OCI-M2 (cell line): Measurements from ENCODE around the gene PDCD6IP.
"Not testable (repeated sequence)": the region's sequence is repeated elsewhere in the genome, so short reads cannot be mapped to it uniquely, and the experiment has no call there.

Experiments
- DNase-seq: peaks from one replicate; lab custom pipeline; 2025; ENCODE audit not compliant: unreplicated experiment; lab: John Stamatoyannopoulos, UW

The PDCD6IP gene

GRCh38 chr3:33798418-33799201 is at the start of gene PDCD6IP:
TSS of gene PDCD6IP (plus strand) at chr3:33798630. CDS start at chr3:33798729, 99 bp downstream.
- peak; percentile 43 for DNase-seq

GRCh38 chr3:33749546-33750210 is 48.8 kb upstream of the PDCD6IP start:
- DNase-seq, result no peak

GRCh38 chr3:33750211-33750548 is 48.2 kb upstream of the PDCD6IP start:
- no peak for DNase-seq

GRCh38 chr3:33751336-33751735 is 47.1 kb upstream of the PDCD6IP start:
- no peak for DNase-seq

GRCh38 chr3:33754391-33754790 is 44.0 kb upstream of the PDCD6IP start:
- not testable (repeated sequence) for DNase-seq

- DNase-seq, result no peak
These were observed 40.1 kb upstream of the PDCD6IP start for GRCh38 chr3:33758281-33758680.

- DNase-seq, result no peak
These were observed 39.6 kb upstream of the PDCD6IP start for GRCh38 chr3:33758864-33759263.

- DNase-seq, result no peak
These were observed 29.7 kb upstream of the PDCD6IP start for GRCh38 chr3:33768578-33769330.

GRCh38 chr3:33773637-33774036 is 24.8 kb upstream of the PDCD6IP start:
- DNase-seq, result no peak

GRCh38 chr3:33775363-33775762 is 23.1 kb upstream of the PDCD6IP start:
- DNase-seq, result no peak

- DNase-seq, result no peak
These were observed 20.4 kb upstream of the PDCD6IP start for GRCh38 chr3:33777996-33778395.

GRCh38 chr3:33779751-33780150 is 18.7 kb upstream of the PDCD6IP start:
- no peak for DNase-seq

GRCh38 chr3:33781413-33781812 is 17.0 kb upstream of the PDCD6IP start:
- not testable (repeated sequence) for DNase-seq

GRCh38 chr3:33786565-33787327 is 11.7 kb upstream of the PDCD6IP start:
- DNase-seq, result no peak

- no peak for DNase-seq
These were observed 11.0 kb upstream of the PDCD6IP start for GRCh38 chr3:33787328-33788009.

GRCh38 chr3:33789183-33789954 is 9.1 kb upstream of the PDCD6IP start:
- DNase-seq, result no peak

GRCh38 chr3:33790091-33790490 is 8.3 kb upstream of the PDCD6IP start:
- DNase-seq, result no peak

- no peak for DNase-seq
These were observed 6.8 kb upstream of the PDCD6IP start for GRCh38 chr3:33791477-33792166.
